ENCODE results near the gene CITED2. TPM values are rescaled to one million over a fixed set of nuclear protein-coding genes. Genes with fewer than 3 reads are reported as not detected.

Gene CITED2
- total and polyA plus RNA-seq, 2 of the 8 experiments (the other 6 are each of a cell fraction or from before 2014, with no cell fraction given) = 89.1 to 115 TPM

- no peak overlapping the region for H2BK5ac ChIP-seq (ENCODE audit: low read depth, low read length)
- no peaks in the 10 kb centered on the region for H3K23me2 ChIP-seq (ENCODE audit: low read depth, low read length)
- DNase-seq (ENCODE audit: low read depth in 1 of 2, low spot score in 2 of 2) (no peak), FAIRE-seq (no peak)
- H4K20me1 ChIP-seq (replicated peaks in 1 of 2; ENCODE audit: control insufficient read depth in 1 of 2, insufficient read depth in 2 of 2, low read length in 2 of 2) = no peaks in the 10 kb centered on the region
- H2BK15ac ChIP-seq (ENCODE audit: low read length) = no peak overlapping the region; the same call in 1 of the 2 replicates
- no peak overlapping the region for H3K4me3 ChIP-seq (ENCODE audit: extremely low read depth in 1 of 4, insufficient read depth in 2 of 4, low read depth in 3 of 4, low read length in 4 of 4)
- no peaks in the 10 kb centered on the region for H3K79me2 ChIP-seq (ENCODE audit: control insufficient read depth in 1 of 2, insufficient read depth in 2 of 2, low read length in 2 of 2)
- H2AK5ac ChIP-seq (ENCODE audit: low read depth, low read length) = no peak overlapping the region
- no peak overlapping the region for H3K4me2 ChIP-seq (ENCODE audit: insufficient read depth in 1 of 2, low read depth in 2 of 2, low read length in 2 of 2)
- H3K9me3 ChIP-seq (ENCODE audit: insufficient read depth in 2 of 2, low read depth in 1 of 2, low read length in 1 of 2) = no peaks in the 10 kb centered on the region
- no peak overlapping the region for H4K91ac ChIP-seq (replicated peaks; ENCODE audit: insufficient read length, low read length)
- no peak overlapping the region for H3K56ac ChIP-seq (replicated peaks; ENCODE audit: insufficient read length, low read depth, low read length)
- no peak overlapping the region for H2BK20ac ChIP-seq (ENCODE audit: low read length)
- no peaks in the 10 kb centered on the region for H3K79me1 ChIP-seq (ENCODE audit: low read depth, low read length)
- H3K36me3 ChIP-seq (ENCODE audit: control insufficient read depth in 2 of 4, insufficient read depth in 4 of 4, low read length in 3 of 4) = no peaks in the 10 kb centered on the region
- H4K5ac ChIP-seq (ENCODE audit: insufficient read length, low read depth, low read length) = no peak overlapping the region
- no peak overlapping the region for H3K9ac ChIP-seq (replicated peaks in 1 of 4; ENCODE audit: extremely low read depth in 1 of 4, low read depth in 3 of 4, low read length in 3 of 4)
- no peak for TF ChIP-seq ATF2 (IDR thresholded peaks at IDR 0.05; ENCODE audit: low read length)
- TF ChIP-seq, protein P1, sequence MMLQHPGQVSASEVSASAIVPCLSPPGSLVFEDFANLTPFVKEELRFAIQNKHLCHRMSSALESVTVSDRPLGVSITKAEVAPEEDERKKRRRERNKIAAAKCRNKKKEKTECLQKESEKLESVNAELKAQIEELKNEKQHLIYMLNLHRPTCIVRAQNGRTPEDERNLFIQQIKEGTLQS (IDR thresholded peaks at IDR 0.05; ENCODE audit: insufficient read depth, low read depth, low read length) = no peak
- no peak overlapping the region for H3K27ac ChIP-seq (ENCODE audit: low read depth, low read length)
- POLR2A ChIA-PET (ENCODE audit: partially characterized antibody) = interaction anchor here (1.1 kb wide), 1 partner anchor 137 kb away, joined by 3 read pairs; no protein-coding TSS in a partner anchor
- no peak overlapping the region for H2BK12ac ChIP-seq (ENCODE audit: low read depth, low read length)
- no peak overlapping the region for H3K23ac ChIP-seq (ENCODE audit: insufficient read length)
- H3K18ac ChIP-seq (ENCODE audit: extremely low read depth, low read length) = no peak overlapping the region
- CTCF ChIA-PET (ENCODE audit: partially characterized antibody) = interaction anchor here (1.3 to 1.8 kb wide), 4 partner anchors 11 to 113 kb away, joined by 3 to 6 read pairs (median 4); no protein-coding TSS in a partner anchor
- WGBS, 2 experiments (ENCODE audit: extremely low coverage in 1 of 2, insufficient coverage in 1 of 2, insufficient read length in 1 of 2, insufficient replicate concordance in 2 of 2, low coverage in 1 of 2, low lambda C conversion rate in 2 of 2, missing lambda C conversion rate in 1 of 2) = 78% methylated on average over 1 of the region's 2 CpGs; no CpG with 5 or more reads in 1 of the 2 experiments
- no peak overlapping the region; the same call in 1 of the 2 replicates for H4K8ac ChIP-seq (ENCODE audit: extremely low read depth, insufficient read depth, low read length)
- H3K4ac ChIP-seq (replicated peaks; ENCODE audit: insufficient read length, low read depth, low read length) = no peak overlapping the region
- H2AFZ ChIP-seq (ENCODE audit: low read length) = 0 out of 2 replicates have a peak overlapping the region, but pooled peaks have one; percentile 91
- H2BK120ac ChIP-seq (replicated peaks; ENCODE audit: low read depth, low read length) = no peak overlapping the region
- no peaks in the 10 kb centered on the region for H3K27me3 ChIP-seq (replicated peaks in 1 of 4; ENCODE audit: control insufficient read depth in 3 of 4, extremely low read depth in 1 of 4, insufficient read depth in 3 of 4, low read length in 3 of 4)
- peaks cover 2 to 8% (median 6%) of the 10 kb centered on the region in 4 experiments; a peak in 5 of 7 replicates for H3K4me1 ChIP-seq (replicated peaks in 1 of 4; ENCODE audit: control insufficient read depth in 3 of 4, insufficient read depth in 4 of 4, low read length in 3 of 4)
- H3K14ac ChIP-seq (ENCODE audit: insufficient read length) = no peak overlapping the region
Observed at GRCh38 chr6:139343052-139343750, 31.2 kb downstream of the CITED2 start.
